Measurements from ENCODE around the gene GALNTL6. TPM values are rescaled to one million over a fixed set of nuclear protein-coding genes. Genes with fewer than 3 reads are reported as not detected.
A peak's percentile ranks its signal among the peaks of the same experiment; 100 is the strongest.

GALNTL6 gene
- total and polyA plus RNA-seq, 9 of the 15 experiments (the other 6 are each of a cell fraction or from before 2014, with no cell fraction given) = 0.18 to 0.50 (median 0.29) TPM

DNA sequence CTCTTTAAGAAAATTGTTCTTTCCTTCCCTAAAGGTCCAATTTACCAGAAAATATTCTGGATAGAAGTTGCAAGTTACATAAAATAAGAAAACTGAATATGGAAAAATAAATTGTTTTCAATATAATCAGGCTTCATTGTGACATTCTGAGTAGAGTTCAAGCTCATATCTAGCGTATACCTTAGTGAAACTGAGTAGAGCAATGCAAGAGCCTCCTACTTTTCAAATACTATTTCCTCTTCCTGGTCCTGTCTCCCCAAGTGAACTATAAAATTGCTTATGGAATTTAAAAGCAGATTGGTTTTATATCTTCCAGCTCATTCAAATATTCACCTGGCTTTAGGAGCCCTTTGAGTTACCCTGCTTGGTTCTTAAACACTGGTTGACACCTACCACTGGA lies 1166.1 kb downstream of the GALNTL6 start:
- Histone ChIP-seq H3K4me2 (ENCODE audit: insufficient read depth, low read length) (no peak overlapping the region), H3K9me1 (ENCODE audit: control insufficient read depth, insufficient read depth, low read length) (no peaks in the 10 kb centered on the region), H3K9me3 (replicated peaks; ENCODE audit: control insufficient read depth, insufficient read depth, low read depth, low read length) (no peaks in the 10 kb centered on the region), H3K27ac (ENCODE audit: extremely low read depth, low read depth, low read length) (no peak overlapping the region), H3K36me3 (ENCODE audit: control insufficient read depth, insufficient read depth, low read length) (no peaks in the 10 kb centered on the region), H3K4me3 (no peak overlapping the region), H4K20me1 (replicated peaks; ENCODE audit: control insufficient read depth, insufficient read depth, low read length) (no peaks in the 10 kb centered on the region), H3K27me3 (ENCODE audit: control insufficient read depth in 2 of 2, insufficient read depth in 2 of 2, low read length in 2 of 2) (peaks cover 3 to 13% of the 10 kb centered on the region in 2 experiments; a peak in 3 of 5 replicates), H3K4me1 (replicated peaks in 1 of 2; ENCODE audit: control insufficient read depth in 2 of 2, insufficient read depth in 2 of 2, low read length in 2 of 2) (peaks cover 0 to 6% of the 10 kb centered on the region in 2 experiments; a peak in 2 of 5 replicates), H3K79me2 (ENCODE audit: control insufficient read depth, insufficient read depth, low read length) (no peaks in the 10 kb centered on the region), H2AFZ (ENCODE audit: low read depth, low read length) (no peak overlapping the region), H3K9ac (ENCODE audit: insufficient read depth in 1 of 2, low read depth in 2 of 2, low read length in 2 of 2) (no peak overlapping the region)
- POLR2A ChIA-PET = interaction anchor here (2.0 kb wide), 1 partner anchor 13 kb away, joined by 5 read pairs; no protein-coding TSS in a partner anchor
- TF ChIP-seq HDAC6 (IDR thresholded peaks at IDR 0.05; ENCODE audit: low read depth, low read length) (no peak), NCOA4 (IDR thresholded peaks at IDR 0.05; ENCODE audit: partially characterized antibody) (no peak)
- in situ Hi-C loops (cut with MboI) (no loop called here), intact Hi-C loops (cut with micrococcal nuclease) (no loop called here)
- ATAC-seq = no peak
- CTCF ChIA-PET (ENCODE audit: low intra/inter-chr PET ratio) = no interaction called here
- no peak for FAIRE-seq
- BruUV-seq (replicated peaks) = no TSS peak
- no peak for DNase-seq (ENCODE audit: extremely low read depth in 1 of 4, low spot score in 3 of 4)
- 18% methylated on average over 1 of the region's 1 CpG for WGBS (ENCODE audit: insufficient coverage, low coverage, missing lambda C conversion rate)

DNA sequence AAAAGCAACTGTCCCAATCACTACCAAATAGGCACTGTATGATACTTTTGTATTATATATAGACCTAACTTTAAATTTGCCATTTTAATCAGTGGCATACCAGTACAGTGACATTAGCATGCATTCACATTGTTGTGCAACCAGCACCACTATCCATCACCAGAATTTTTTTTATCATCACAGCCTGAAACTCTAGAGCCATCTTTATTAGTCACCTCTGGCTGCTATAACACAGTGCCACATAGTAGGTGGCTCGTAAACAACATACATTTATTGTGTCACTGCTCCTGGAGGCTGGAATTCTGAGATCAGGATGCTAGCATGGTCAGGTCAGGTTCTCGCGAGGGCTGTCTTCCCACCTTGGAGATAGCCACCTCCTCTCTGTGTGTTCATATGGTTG lies 1167.0 kb downstream of the GALNTL6 start:
- intact Hi-C loops (cut with micrococcal nuclease) (no loop called here), in situ Hi-C loops (cut with MboI) (no loop called here)
- H3K4me3 ChIP-seq = no peak overlapping the region
- TF ChIP-seq ZNF830 (CRISPR knock-in tag; IDR thresholded peaks at IDR 0.05) (no peak), CEBPB (tag; IDR thresholded peaks at IDR 0.05) (peak; percentile 24; the same call in 1 of the 2 replicates), POLR2AphosphoS5 (IDR thresholded peaks at IDR 0.05; ENCODE audit: control insufficient read depth, insufficient read depth, low read depth, low read length) (no peak), ZNF696 (CRISPR knock-in tag; conservative IDR thresholded peaks at IDR 0.05) (no peak), SFPQ (IDR thresholded peaks at IDR 0.05; ENCODE audit: low read depth, low read length) (no peak)
- H4K20me1 ChIP-seq (replicated peaks; ENCODE audit: control insufficient read depth, insufficient read depth, low read length) = no peaks in the 10 kb centered on the region
- BruUV-seq (replicated peaks) = no TSS peak
- ChIA-PET POLR2A (no interaction called here), CTCF (ENCODE audit: low intra/inter-chr PET ratio) (no interaction called here)
- WGBS (ENCODE audit: insufficient coverage, low coverage, missing lambda C conversion rate) = 10% methylated on average over 3 of the region's 3 CpGs
- H3K79me2 ChIP-seq (ENCODE audit: control insufficient read depth, insufficient read depth, low read length) = no peaks in the 10 kb centered on the region
- H3K4me2 ChIP-seq (ENCODE audit: insufficient read depth, low read length) = no peak overlapping the region
- ATAC-seq (no peak), FAIRE-seq (no peak), DNase-seq (ENCODE audit: extremely low read depth in 1 of 4, low spot score in 3 of 4) (no peak)
- H3K9me1 ChIP-seq (ENCODE audit: control insufficient read depth, insufficient read depth, low read length) = no peaks in the 10 kb centered on the region
- no peaks in the 10 kb centered on the region for H3K36me3 ChIP-seq (ENCODE audit: control insufficient read depth, insufficient read depth, low read length)
- no peak overlapping the region for H2AFZ ChIP-seq (ENCODE audit: low read depth, low read length)
- H3K27ac ChIP-seq (ENCODE audit: extremely low read depth, low read depth, low read length) = no peak overlapping the region
- peaks cover 0 to 6% of the 10 kb centered on the region in 2 experiments; a peak in 1 of 5 replicates for H3K4me1 ChIP-seq (replicated peaks in 1 of 2; ENCODE audit: control insufficient read depth in 2 of 2, insufficient read depth in 2 of 2, low read length in 2 of 2)
- H3K9ac ChIP-seq (ENCODE audit: insufficient read depth in 1 of 2, low read depth in 2 of 2, low read length in 2 of 2) = no peak overlapping the region
- peaks cover 3 to 11% of the 10 kb centered on the region in 2 experiments; a peak in 3 of 5 replicates for H3K27me3 ChIP-seq (ENCODE audit: control insufficient read depth in 2 of 2, insufficient read depth in 2 of 2, low read length in 2 of 2)
- H3K9me3 ChIP-seq (replicated peaks; ENCODE audit: control insufficient read depth, insufficient read depth, low read depth, low read length) = no peaks in the 10 kb centered on the region

All from K562 (cell line).